CD4-positive, alpha-beta T cell treated with Interleukin-2 at 100 ng/mL for 4 hours (primary cell): Measurements from ENCODE around the gene CYP4F2.
A peak's percentile ranks its signal among the peaks of the same experiment; 100 is the strongest.
"Not testable (repeated sequence)": the region's sequence is repeated elsewhere in the genome, so short reads cannot be mapped to it uniquely, and the experiment has no call there.

Source experiments
- DNase-seq: peaks from one replicate; pipeline ENCODE4 v3.0.0-alpha.2; 2020; ENCODE audit warnings: low spot score

The CYP4F2 gene

DNA sequence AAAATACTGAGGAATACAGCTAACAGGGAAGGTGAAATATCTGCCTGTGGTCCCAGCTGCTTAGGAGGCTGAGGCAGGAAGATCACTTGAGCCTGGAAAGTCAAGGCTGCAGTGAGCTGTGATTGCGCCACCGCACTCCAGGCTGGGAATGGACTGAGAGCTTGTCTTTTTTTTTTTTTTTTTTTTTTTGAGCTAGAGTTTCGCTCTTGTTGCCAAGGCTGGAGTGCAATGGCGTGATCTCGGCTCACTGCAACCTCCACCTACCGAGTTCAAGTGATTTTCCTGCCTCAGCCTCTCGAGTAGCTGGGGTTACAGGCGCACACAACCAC is 54.0 kb downstream of the CYP4F2 start:
- DNase-seq = not testable (repeated sequence)

DNA sequence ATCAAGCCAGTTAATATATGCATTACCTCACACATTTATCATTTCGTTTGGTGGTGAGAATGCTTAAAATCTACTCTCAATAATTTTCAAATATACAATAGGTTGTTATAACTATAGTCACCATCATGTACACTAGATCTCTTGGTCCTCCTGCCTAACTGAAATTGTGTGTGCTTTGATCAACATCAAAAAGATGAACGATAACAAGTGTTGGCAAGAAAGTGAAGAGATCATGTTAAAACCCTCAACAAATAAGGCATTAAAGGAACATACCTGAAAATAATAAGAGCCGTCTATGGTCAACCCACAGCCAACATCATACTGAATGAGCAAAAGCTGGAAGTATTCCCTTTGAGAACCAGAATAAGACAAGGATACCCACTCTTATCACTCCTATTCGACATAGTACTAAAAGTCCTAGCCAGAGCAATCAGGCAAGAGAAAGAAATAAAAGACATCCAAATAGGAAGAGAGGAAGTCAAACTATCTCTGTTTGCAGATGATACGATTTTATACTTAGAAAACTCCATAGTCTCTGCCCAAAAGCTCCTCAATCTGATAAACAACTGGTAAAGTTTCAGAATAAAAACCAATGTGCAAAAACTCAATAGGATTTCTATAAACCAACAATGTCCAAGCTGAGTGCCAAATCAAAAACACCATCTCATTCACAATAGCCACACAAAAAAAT is 54.5 kb downstream of the CYP4F2 start:
- no peak for DNase-seq

DNA sequence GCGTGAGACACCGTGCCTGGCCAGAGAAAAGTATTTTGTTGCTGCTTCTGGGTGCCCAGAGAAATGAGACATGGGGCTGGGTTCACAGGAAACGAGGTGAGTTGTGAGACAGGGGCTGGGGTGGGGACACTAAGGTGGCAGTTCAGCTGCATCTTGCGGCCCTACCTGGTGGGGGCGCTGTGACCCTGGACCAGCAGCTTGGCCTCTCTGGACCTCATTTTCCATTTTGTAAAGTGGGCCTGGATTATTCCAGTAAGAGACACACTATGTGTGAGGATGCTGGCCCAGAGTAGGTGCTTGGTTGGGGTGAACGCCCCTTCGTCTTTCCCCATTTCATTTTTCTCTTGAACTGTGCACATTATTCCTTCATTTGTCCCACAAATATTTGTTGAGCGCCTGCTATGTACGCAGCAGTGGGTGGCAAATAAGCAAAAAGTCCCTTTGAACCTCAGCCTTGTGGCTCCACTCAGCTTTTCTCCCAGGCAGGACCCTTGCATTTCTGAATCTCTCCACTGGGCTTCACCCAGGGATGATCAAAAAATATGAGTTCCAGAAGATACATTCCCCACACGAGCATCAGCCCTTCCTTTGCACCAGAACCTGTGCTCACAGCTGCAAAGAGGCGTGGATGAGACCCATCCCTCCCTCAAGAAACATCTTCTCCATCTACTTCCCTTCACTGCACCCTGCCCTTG is 55.9 kb downstream of the CYP4F2 start:
- DNase-seq = no peak

DNA sequence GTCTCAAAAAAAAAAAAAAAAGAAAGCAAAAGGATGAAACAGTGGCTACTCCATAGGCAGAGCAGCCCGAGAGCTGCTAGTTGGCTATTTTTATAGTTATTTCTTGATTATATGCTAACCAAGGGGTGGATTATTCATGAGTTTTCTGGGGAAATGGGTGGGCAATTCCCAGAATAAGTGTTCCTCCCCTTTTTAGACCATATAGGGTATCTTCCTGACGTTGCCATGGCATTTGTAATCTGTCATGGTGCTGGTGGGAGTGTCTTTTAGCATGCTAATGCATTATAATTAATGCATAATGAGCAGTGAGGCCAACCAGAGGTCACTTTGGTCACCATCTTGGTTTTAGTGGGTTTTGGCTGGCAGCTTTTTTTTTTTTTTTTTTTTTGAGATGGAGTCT is 57.0 kb downstream of the CYP4F2 start:
- no peak for DNase-seq

DNA sequence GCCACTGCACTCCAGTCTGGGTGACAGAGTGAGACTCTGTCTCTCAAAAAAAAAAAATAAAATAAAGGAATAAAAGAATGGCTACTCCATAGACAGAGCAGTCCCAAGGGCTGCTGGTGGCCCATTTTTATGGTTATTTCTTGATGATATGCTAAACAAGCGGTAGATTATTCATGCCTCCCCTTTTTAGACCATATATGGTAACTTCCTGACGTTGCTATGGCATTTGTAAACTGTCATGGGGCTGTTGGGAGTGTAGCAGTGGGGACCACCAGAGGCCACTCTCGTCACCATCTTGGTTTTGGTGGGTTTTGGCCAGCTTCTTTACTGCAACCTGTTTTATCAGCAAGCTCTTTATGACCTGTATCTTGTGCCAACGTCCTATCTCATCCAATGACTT is 58.0 kb downstream of the CYP4F2 start:
- not testable (repeated sequence) for DNase-seq

DNA sequence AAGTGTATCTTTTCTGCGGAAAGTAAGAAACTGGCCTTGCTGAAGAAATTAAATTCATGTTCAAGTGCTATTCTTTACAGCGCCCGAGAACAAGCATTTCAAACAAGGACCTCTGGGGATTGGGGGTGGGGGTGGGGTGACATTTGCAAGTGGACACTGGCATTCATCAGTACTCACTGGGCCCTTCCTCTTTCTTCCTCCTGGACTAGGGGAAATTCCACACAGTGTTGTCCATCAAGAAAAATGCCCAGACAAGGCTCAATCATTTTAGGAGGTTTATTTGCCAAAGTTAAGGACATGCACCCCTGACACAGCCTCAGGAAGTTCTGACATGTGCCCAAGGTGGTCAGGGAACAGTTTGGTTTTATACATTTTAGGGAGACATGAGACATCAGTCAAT is 59.5 kb downstream of the CYP4F2 start:
- DNase-seq = no peak

DNA sequence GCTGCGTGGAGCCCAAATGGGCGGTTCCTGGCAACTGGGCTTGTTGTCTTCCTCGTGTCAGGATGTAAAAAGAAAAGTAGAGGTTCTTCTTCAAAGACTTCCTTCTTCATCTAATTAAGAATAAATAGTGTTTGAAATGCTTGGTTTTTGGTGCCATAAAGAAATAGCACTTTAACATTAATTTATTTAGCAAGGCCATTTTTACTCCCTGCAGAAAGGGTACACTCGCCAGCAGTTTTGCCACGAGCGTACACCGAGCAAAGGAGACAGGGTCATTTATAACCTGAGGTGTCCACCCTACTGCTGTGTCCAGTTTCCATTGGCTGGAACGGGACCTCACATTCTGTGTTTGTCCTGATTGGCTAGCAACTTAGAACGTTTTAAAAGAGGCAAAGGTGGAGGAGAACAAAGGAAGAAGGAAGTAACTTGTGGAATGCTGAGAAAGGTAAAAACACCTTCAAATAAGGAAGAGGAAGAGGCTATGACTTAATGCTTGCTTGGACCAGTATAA is 60.6 kb downstream of the CYP4F2 start:
- DNase-seq = no peak

DNA sequence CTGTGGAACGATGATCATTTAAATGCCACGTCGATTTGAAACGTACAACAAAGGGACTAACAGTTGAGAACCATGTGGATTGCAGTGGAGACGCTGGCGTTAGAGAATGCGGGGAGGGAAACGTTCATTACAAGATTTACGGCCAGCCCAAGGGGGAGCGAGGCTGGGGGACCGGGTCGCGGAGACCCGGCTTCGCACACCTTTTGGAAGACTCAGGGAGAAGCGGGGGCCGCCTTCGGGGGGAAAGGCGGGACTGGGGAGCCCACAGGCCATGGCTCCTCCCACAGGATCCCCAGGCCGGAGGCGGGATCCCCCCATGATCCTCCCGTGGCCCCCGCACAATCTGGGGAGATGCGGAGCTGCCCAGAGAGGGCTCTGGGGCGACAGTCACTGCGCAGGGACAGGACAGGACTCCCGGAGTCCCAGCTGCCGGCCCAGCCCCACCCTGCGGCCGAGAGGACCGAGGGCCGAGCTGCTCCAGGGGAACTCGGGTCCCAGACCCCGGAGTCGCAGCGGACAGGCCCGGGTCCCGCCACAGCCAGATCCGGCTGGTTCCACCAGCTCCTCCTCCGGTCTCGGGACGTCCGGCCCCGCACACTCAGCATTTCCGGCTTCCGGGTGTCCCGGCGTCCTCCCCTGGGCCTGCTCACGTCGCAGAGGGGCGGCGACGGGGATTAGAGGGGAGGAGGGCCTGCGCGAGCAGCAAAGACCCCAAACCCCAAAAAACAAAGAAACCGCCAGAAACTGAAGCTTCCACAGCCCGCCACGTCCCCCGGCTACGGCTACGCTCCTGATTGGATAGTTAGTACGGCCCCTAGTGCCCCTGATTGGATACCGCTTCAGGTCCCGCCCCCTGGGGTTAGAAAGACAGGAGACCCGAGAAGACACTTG is 61.3 kb downstream of the CYP4F2 start:
- DNase-seq = peak; percentile 96

DNA sequence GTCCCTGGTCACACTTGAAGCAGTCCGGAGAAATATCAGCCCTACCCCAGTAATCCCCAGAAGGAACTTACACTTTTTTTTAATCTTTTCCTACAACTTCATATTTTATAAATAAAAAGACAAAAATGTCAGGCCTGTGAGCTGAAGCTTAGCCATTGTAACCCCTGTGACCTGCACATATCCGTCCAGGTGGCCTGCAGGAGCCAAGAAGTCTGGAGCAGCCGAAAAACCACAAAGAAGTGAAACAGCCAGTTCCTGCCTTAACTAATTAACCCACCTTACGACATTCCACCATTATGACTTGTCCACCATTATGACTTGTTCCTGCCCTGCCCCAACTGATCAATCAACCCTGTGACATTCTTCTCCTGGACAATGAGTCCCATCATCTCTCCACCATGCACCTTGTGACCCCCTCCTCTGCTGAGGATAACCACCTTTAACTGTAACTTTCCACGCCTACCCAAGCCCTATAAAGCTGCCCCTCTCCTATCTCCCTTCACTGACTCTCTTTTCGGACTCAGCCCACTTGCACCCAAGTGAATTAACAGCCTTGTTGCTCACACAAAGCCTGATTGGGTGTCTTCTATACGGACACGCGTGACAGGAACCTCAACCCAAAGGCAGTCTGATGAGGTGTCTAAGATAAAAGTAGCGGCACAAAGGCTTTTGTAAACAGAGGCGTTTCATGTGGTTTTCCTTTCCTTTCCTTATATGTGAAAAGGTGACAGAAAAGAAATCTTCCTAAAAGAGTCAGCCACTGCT is 62.1 kb downstream of the CYP4F2 start:
- peak; percentile 83 for DNase-seq

DNA sequence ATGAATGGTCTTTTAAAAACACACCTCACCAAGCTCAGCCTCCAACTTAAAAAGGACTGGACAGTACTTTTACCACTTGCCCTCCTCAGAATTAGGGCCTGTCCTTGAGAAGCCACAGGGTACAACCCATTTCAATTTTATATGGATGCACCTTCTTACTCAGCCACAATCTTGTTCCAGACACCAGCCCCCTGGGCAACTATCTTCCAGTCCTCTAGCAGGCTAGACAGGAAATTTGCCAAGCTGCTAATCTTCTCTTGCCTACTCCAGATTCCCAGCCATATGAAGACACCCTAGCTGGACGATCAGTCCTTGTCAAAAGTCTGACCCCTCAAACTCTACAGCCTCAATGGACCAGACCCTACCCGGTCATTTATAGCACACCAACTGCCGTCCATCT is 63.6 kb downstream of the CYP4F2 start:
- not testable (repeated sequence) for DNase-seq

DNA sequence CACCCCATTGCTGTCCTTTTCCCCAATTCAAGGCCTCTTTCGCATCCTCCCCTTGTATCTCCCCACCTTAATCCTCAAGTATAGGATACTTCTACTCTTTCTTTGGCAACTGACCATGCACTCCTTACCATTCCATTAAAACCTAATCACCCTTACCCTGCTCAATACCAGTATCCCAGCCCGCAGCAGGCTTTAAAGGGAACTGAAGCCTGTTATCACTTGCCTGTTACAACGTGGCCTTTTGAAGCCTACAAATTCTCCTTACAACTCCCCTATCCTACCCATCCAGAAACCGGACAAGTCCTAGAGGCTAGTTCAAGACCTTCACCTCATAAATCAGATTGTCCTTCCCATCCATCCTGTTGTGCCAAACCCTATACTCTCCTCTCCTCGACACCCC is 66.2 kb downstream of the CYP4F2 start:
- no peak for DNase-seq

DNA sequence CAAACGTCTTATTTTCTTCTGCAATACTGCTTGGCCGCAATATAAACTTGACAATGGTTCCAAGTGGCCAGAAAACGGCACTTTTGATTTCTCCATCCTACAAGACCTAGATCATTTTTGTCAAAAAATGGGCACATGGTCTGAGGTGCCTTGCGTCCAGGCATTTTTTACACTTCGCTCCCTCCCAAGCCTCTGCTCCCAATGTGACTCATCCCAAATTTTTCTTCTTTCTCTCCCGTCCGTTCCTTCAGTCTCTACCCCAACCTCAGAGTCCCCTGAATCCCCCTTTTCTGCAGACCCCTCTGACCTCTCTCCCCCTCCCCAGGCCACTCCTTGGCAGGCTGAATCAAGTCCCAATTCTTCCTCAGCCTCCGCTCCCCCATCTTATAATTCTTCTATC is 68.1 kb downstream of the CYP4F2 start:
- no peak for DNase-seq

DNA sequence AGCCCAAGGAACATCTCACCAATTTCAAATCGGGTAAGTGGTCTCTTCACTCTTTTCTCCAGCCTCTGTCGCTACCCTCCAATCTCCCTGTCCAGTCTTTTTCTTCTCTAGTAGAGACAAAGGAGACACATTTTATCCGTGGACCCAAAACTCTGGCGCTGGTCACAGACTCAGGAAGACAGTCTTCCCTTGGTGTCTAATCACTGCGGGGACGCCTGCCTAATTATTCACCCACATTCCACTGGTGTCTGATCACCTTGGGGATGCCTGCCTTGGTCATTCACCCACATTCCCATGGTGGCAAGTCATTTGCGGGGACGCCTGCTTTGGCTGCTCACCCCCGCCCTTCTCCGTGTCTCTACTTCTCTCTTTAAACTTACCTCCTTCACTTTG is 68.6 kb downstream of the CYP4F2 start:
- DNase-seq = no peak

DNA sequence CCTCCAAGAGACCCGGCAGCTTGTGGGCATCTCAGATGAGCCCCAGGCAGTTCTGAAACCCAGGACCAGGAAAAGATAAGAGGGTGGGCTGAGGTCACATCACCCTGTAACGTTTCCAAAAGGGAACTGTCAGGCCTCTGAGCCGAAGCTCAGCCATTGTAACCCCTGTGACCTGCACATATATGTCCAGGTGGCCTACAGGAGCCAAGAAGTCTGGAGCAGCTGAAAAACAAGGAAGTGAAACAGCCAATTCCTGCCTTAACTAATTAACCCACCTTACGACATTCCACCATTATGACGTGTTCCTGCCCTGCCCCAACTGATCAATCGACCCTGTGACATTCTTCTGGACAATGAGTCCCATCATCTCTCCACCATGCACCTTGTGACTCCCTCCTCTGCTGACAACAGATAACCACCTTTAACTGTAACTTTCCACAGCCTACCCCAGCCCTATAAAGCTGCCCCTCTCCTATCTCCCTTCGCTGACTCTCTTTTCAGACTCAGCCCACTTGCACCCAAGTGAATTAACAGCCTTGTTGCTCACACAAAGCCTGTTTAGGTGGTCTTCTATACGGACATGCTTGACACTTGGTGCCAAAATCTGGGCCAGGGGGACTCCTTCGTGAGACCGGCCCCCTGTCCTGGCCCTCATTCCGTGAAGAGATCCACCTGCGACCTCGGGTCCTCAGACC is 69.1 kb downstream of the CYP4F2 start:
- DNase-seq = not testable (repeated sequence)

DNA sequence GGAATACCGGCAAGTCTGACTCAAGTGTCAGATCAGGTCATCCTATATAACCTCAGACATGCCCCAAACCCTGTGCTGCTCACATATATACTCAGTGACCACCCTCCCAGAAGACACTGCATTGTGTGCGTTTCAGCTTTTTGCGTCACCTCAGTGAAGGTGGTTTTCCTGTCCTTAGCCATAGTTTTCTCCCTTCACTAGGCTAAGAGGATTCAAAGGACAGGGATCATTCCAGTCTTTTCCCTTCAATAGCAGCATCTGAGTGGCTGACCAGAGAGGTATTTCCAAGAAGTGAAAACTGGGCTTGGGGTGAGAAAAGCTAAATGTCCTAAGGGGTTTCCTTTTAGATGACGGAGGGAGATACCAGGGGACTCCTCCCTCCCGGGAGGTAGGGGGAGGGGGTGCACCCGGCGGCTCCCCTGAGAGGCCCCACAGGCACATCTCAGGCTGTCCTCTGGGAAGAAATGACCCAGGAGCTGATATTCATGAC is 69.7 kb downstream of the CYP4F2 start:
- DNase-seq = no peak
